ENCODE data around the gene NXPE4.

Gene NXPE4

DNA sequence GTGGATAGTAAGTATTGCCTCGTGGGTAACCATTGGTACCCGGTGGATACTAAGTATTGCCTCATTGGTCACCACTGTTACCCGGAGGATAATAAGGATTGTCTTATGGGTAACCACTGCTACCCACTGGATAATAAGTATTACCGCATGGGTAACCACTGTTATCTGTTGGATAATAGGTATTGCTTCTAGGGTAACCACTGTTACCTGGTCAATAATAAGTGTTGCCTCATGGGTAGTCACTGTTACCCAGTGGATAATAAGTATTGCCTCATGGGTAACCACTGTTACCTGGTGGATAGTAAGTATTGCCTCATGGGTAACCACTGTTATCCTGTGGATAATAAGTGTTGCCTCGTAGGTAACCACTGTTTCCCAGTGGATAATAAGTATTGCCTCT lies 22.6 kb upstream of the NXPE4 start:
- H3K79me2 ChIP-seq (ENCODE audit: control insufficient read depth, low read length) = no peaks in the 10 kb centered on the region
- no peak overlapping the region for H3K27ac ChIP-seq (ENCODE audit: low read depth, low read length)
- H3K4me3 ChIP-seq (ENCODE audit: low read length) = no peak overlapping the region
- H4K20me1 ChIP-seq (ENCODE audit: control insufficient read depth, insufficient read depth, low read depth, low read length) = no peaks in the 10 kb centered on the region
- H3K27me3 ChIP-seq (ENCODE audit: control insufficient read depth, low read length) = no peaks in the 10 kb centered on the region
- TF ChIP-seq EZH2phosphoT487 (IDR thresholded peaks at IDR 0.05; ENCODE audit: borderline replicate concordance, low read length) (no peak), CTCF (IDR thresholded peaks at IDR 0.05; ENCODE audit: low read depth, low read length, poor library complexity, severe bottlenecking) (no peak)
- peaks cover 77% of the 10 kb centered on the region for H3K9me3 ChIP-seq (ENCODE audit: control insufficient read depth, insufficient read depth, low read length)
- no peaks in the 10 kb centered on the region for H3K4me1 ChIP-seq (ENCODE audit: control insufficient read depth, low read length)
- no peaks in the 10 kb centered on the region for H3K9me2 ChIP-seq (replicated peaks; ENCODE audit: control insufficient read depth, low read length)
- H3F3A ChIP-seq (ENCODE audit: control insufficient read depth, insufficient read depth) = no peaks in the 10 kb centered on the region
- H3K4me2 ChIP-seq (ENCODE audit: low read length) = no peak overlapping the region
- H3K36me3 ChIP-seq (ENCODE audit: control insufficient read depth, low read length) = no peaks in the 10 kb centered on the region

GRCh38 chr11:114617157-114618124 lies 21.9 kb upstream of the NXPE4 start:
- no peak overlapping the region for H3K4me2 ChIP-seq (ENCODE audit: low read length)
- H3K36me3 ChIP-seq (ENCODE audit: control insufficient read depth, low read length) = no peaks in the 10 kb centered on the region
- no peaks in the 10 kb centered on the region for H3F3A ChIP-seq (ENCODE audit: control insufficient read depth, insufficient read depth)
- H3K79me2 ChIP-seq (ENCODE audit: control insufficient read depth, low read length) = no peaks in the 10 kb centered on the region
- no peak overlapping the region for H3K4me3 ChIP-seq (ENCODE audit: low read length)
- TF ChIP-seq EZH2phosphoT487 (IDR thresholded peaks at IDR 0.05; ENCODE audit: borderline replicate concordance, low read length) (no peak), CTCF (IDR thresholded peaks at IDR 0.05; ENCODE audit: low read depth, low read length, poor library complexity, severe bottlenecking) (no peak)
- peaks cover 70% of the 10 kb centered on the region for H3K9me3 ChIP-seq (ENCODE audit: control insufficient read depth, insufficient read depth, low read length)
- H3K27me3 ChIP-seq (ENCODE audit: control insufficient read depth, low read length) = no peaks in the 10 kb centered on the region
- no peaks in the 10 kb centered on the region for H4K20me1 ChIP-seq (ENCODE audit: control insufficient read depth, insufficient read depth, low read depth, low read length)
- no peaks in the 10 kb centered on the region for H3K9me2 ChIP-seq (replicated peaks; ENCODE audit: control insufficient read depth, low read length)
- H3K27ac ChIP-seq (ENCODE audit: low read depth, low read length) = no peak overlapping the region
- no peaks in the 10 kb centered on the region for H3K4me1 ChIP-seq (ENCODE audit: control insufficient read depth, low read length)

- Histone ChIP-seq H3K9me3 (ENCODE audit: control insufficient read depth, insufficient read depth, low read length) (peaks cover 68% of the 10 kb centered on the region), H3K27ac (ENCODE audit: low read depth, low read length) (no peak overlapping the region), H3F3A (ENCODE audit: control insufficient read depth, insufficient read depth) (no peaks in the 10 kb centered on the region), H3K4me3 (ENCODE audit: low read length) (no peak overlapping the region), H3K9me2 (replicated peaks; ENCODE audit: control insufficient read depth, low read length) (no peaks in the 10 kb centered on the region), H3K4me1 (ENCODE audit: control insufficient read depth, low read length) (no peaks in the 10 kb centered on the region), H3K36me3 (ENCODE audit: control insufficient read depth, low read length) (no peaks in the 10 kb centered on the region), H3K4me2 (ENCODE audit: low read length) (no peak overlapping the region), H3K27me3 (ENCODE audit: control insufficient read depth, low read length) (no peaks in the 10 kb centered on the region), H4K20me1 (ENCODE audit: control insufficient read depth, insufficient read depth, low read depth, low read length) (no peaks in the 10 kb centered on the region), H3K79me2 (ENCODE audit: control insufficient read depth, low read length) (no peaks in the 10 kb centered on the region)
- no peak for TF ChIP-seq EZH2phosphoT487 (IDR thresholded peaks at IDR 0.05; ENCODE audit: borderline replicate concordance, low read length)
- TF ChIP-seq CTCF (IDR thresholded peaks at IDR 0.05; ENCODE audit: low read depth, low read length, poor library complexity, severe bottlenecking) = no peak
Measured at GRCh38 chr11:114616516-114616915, 20.9 kb upstream of the NXPE4 start.
